Gastrocnemius medialis (tissue), 4 donors: ENCODE data around the gene WDR18.

Experiments
- POLR2A ChIP-seq, 2 donors: fragments of 450-650 bp; IDR thresholded peaks; one replicate each; pipeline ENCODE4 v1.6.1; 2017; ENCODE audit warnings: antibody characterized with exemption in 2 of 2, mild to moderate bottlenecking in 2 of 2, moderate library complexity in 2 of 2
- TF ChIP-seq, protein P1 (sequence below), 5 experiments: fragments of 450-650 bp in 3 of 5; fragments of 200-600 bp in 2 of 5; sonication (generic) in 2 of 5; IDR thresholded peaks in 4 of 5; conservative IDR thresholded peaks in 1 of 5; 1 replicate in 4 of 5; 2 replicates in 1 of 5; pipeline ENCODE4 v1.5.1; 2016 to 2019; ENCODE audit warnings: antibody characterized with exemption in 5 of 5, mild to moderate bottlenecking in 3 of 5, moderate library complexity in 3 of 5

DNA sequence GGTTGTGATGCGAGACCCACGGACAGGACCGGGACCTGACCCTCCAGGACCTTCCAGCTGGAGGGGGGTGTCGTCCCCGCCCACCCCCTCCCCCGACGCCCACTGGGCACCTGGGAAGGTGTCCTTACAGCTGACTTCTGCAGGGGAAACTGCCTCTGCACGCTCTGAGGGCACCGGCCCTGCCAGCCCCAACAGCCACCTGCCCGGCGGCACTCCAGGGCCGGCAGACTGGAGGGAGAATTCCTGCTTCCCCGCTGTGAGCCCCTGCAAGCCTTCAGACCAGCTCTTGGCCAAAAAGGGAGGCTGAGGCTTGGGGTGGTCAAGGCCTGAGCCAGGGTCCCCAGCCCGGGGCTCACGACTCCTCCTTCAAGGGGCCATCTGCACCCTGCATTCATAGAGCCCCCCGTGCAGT, 43.5 kb downstream of the WDR18 start:
- no peak for TF ChIP-seq POLR2A (IDR thresholded peaks at IDR 0.05)
- TF ChIP-seq, protein P1, sequence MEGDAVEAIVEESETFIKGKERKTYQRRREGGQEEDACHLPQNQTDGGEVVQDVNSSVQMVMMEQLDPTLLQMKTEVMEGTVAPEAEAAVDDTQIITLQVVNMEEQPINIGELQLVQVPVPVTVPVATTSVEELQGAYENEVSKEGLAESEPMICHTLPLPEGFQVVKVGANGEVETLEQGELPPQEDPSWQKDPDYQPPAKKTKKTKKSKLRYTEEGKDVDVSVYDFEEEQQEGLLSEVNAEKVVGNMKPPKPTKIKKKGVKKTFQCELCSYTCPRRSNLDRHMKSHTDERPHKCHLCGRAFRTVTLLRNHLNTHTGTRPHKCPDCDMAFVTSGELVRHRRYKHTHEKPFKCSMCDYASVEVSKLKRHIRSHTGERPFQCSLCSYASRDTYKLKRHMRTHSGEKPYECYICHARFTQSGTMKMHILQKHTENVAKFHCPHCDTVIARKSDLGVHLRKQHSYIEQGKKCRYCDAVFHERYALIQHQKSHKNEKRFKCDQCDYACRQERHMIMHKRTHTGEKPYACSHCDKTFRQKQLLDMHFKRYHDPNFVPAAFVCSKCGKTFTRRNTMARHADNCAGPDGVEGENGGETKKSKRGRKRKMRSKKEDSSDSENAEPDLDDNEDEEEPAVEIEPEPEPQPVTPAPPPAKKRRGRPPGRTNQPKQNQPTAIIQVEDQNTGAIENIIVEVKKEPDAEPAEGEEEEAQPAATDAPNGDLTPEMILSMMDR (IDR thresholded peaks at IDR 0.05 in 4 of 5, conservative IDR thresholded peaks at IDR 0.05 in 1 of 5) = no peak
